CD4-positive, CD25-positive, alpha-beta regulatory T cell (primary cell): ENCODE measurements around the gene AFAP1L2. TPM values are rescaled to one million over a fixed set of nuclear protein-coding genes. Genes with fewer than 3 reads are reported as not detected.

Experiments
- ATAC-seq, 2 donors: fragments of 150-1000 bp; cut with Tn5 transposase; one replicate each; pipeline ENCODE4 v1.10.0; 2021; ENCODE audit warnings: low read depth in 2 of 2, moderate number of reproducible peaks in 2 of 2, moderate library complexity in 1 of 2
- DNase-seq, 3 donors: peaks; one replicate each; pipeline versions ENCODE4 v3.0.0 to v3.0.0-alpha.2; 2012 to 2022; ENCODE audit warnings: mixed read lengths in 1 of 3
- H3K27ac ChIP-seq: one replicate; pipeline ENCODE4 v1.7.0; 2013; ENCODE audit warnings: mild to moderate bottlenecking, low read length; ENCODE audit not compliant: insufficient read depth, poor library complexity, severe bottlenecking
- H3K27me3 ChIP-seq: one replicate; pipeline ENCODE4 v1.7.0; 2013; ENCODE audit warnings: low read length; ENCODE audit not compliant: control insufficient read depth, insufficient read depth
- H3K36me3 ChIP-seq: one replicate; pipeline ENCODE4 v1.7.0; 2013; ENCODE audit warnings: mild to moderate bottlenecking, low read length, moderate library complexity; ENCODE audit not compliant: control insufficient read depth, insufficient read depth
- H3K4me1 ChIP-seq: 2 replicates; pipeline ENCODE4 v1.7.0; 2013; ENCODE audit warnings: mild to moderate bottlenecking, low read length; ENCODE audit not compliant: insufficient read depth, control insufficient read depth, poor library complexity, severe bottlenecking
- H3K4me3 ChIP-seq: one replicate; pipeline ENCODE4 v1.7.0; 2013; ENCODE audit warnings: low read depth, mild to moderate bottlenecking, low read length, moderate library complexity
- H3K9me3 ChIP-seq, 2 experiments: 1 replicate in 1 of 2; 2 replicates in 1 of 2; pipeline ENCODE4 v1.7.0; 2013; ENCODE audit warnings: low read length in 2 of 2, mild to moderate bottlenecking in 1 of 2, moderate library complexity in 1 of 2; ENCODE audit not compliant: control insufficient read depth in 2 of 2
- H3K27ac Mint-ChIP-seq, 3 donors: one replicate each; pipeline ENCODE4 v1.8.0; 2020 to 2022; ENCODE audit warnings: mild to moderate bottlenecking in 3 of 3, mixed read lengths in 3 of 3, moderate library complexity in 2 of 3
- H3K27me3 Mint-ChIP-seq: one replicate; pipeline ENCODE4 v1.8.0; 2022; ENCODE audit warnings: mild to moderate bottlenecking, mixed read lengths
- H3K36me3 Mint-ChIP-seq: one replicate; pipeline ENCODE4 v1.8.0; 2020; ENCODE audit warnings: mixed read lengths
- H3K4me1 Mint-ChIP-seq, 4 donors: one replicate each; pipeline ENCODE4 v1.8.0; 2020 to 2022; ENCODE audit warnings: mixed read lengths in 4 of 4, mild to moderate bottlenecking in 1 of 4
- H3K4me3 Mint-ChIP-seq, 4 donors: one replicate each; pipeline ENCODE4 v1.8.0; 2020 to 2022; ENCODE audit warnings: mild to moderate bottlenecking in 4 of 4, mixed read lengths in 4 of 4, moderate library complexity in 3 of 4
- H3K9me3 Mint-ChIP-seq, 7 donors: one replicate each; pipeline ENCODE4 v1.8.0; 2020 to 2022; ENCODE audit warnings: mixed read lengths in 7 of 7, mild to moderate bottlenecking in 3 of 7, moderate library complexity in 2 of 7
- polyA plus RNA-seq, 4 donors: library from polyadenylated mRNA; unstranded; fragments of 300-500 nt; fragmentation: Illumina TruSeq; gene quantifications; one replicate each; pipeline ENCODE4 v1.2.3, GENCODE V29; 2021
- total RNA-seq: library from RNA; stranded (reverse); gene quantifications from one replicate; pipeline ENCODE4 v1.2.3, GENCODE V29; 2022

The AFAP1L2 gene
- total and polyA plus RNA-seq, 5 donors from 2014 or later = 1.1 to 4.6 (median 3.0) TPM

GRCh38 chr10:114384181-114384580 is 20.1 kb downstream of the AFAP1L2 start:
- Mint-ChIP-seq H3K27ac (no peak overlapping the region), H3K36me3 (no peaks in the 10 kb centered on the region), H3K4me1 (peaks cover 0 to 4% (median 0%) of the 10 kb centered on the region in 4 donors), H3K27me3 (peaks cover 13% of the 10 kb centered on the region), H3K9me3 (no peaks in the 10 kb centered on the region), H3K4me3 (no peak overlapping the region)
- Histone ChIP-seq H3K4me1 (no peaks in the 10 kb centered on the region), H3K27me3 (peaks cover 14% of the 10 kb centered on the region), H3K27ac (no peak overlapping the region), H3K36me3 (no peaks in the 10 kb centered on the region), H3K9me3 (no peaks in the 10 kb centered on the region), H3K4me3 (no peak overlapping the region)
- ATAC-seq (no peak), DNase-seq (no peak)

- ATAC-seq = no peak
- no peaks in the 10 kb centered on the region for H3K36me3 Mint-ChIP-seq
Measured at GRCh38 chr10:114380797-114381196, 23.5 kb downstream of the AFAP1L2 start.

GRCh38 chr10:114380060-114380459 is 24.2 kb downstream of the AFAP1L2 start:
- no peaks in the 10 kb centered on the region for H3K9me3 Mint-ChIP-seq
- Histone ChIP-seq H3K4me3 (no peak overlapping the region), H3K36me3 (no peaks in the 10 kb centered on the region), H3K27ac (no peak overlapping the region), H3K27me3 (peaks cover 14% of the 10 kb centered on the region), H3K9me3 (no peaks in the 10 kb centered on the region), H3K4me1 (no peaks in the 10 kb centered on the region)
- no peak overlapping the region for H3K4me3 Mint-ChIP-seq
- H3K36me3 Mint-ChIP-seq = no peaks in the 10 kb centered on the region
- no peaks in the 10 kb centered on the region for H3K4me1 Mint-ChIP-seq
- DNase-seq (no peak), ATAC-seq (no peak)
- no peak overlapping the region for H3K27ac Mint-ChIP-seq
- peaks cover 19% of the 10 kb centered on the region for H3K27me3 Mint-ChIP-seq

More at GRCh38 chr10:114380797-114381196, 23.5 kb downstream of the AFAP1L2 start:
- Mint-ChIP-seq H3K27ac (no peak overlapping the region), H3K9me3 (no peaks in the 10 kb centered on the region), H3K27me3 (peaks cover 19% of the 10 kb centered on the region), H3K4me1 (no peaks in the 10 kb centered on the region), H3K4me3 (no peak overlapping the region)
- no peaks in the 10 kb centered on the region for H3K9me3 ChIP-seq
- no peaks in the 10 kb centered on the region for H3K4me1 ChIP-seq
- no peak overlapping the region for H3K27ac ChIP-seq
- no peak overlapping the region for H3K4me3 ChIP-seq
- no peaks in the 10 kb centered on the region for H3K36me3 ChIP-seq
- peaks cover 14% of the 10 kb centered on the region for H3K27me3 ChIP-seq
- DNase-seq = no peak

- peaks cover 19% of the 10 kb centered on the region for H3K27me3 Mint-ChIP-seq
- no peak for ATAC-seq
Measured at GRCh38 chr10:114379631-114380041, 24.7 kb downstream of the AFAP1L2 start.

GRCh38 chr10:114376523-114376922 is 27.8 kb downstream of the AFAP1L2 start:
- no peaks in the 10 kb centered on the region for H3K9me3 Mint-ChIP-seq
- H3K4me1 Mint-ChIP-seq = no peaks in the 10 kb centered on the region
- H3K27ac ChIP-seq = no peak overlapping the region
- H3K4me3 Mint-ChIP-seq = no peak overlapping the region
- peaks cover 14% of the 10 kb centered on the region for H3K27me3 ChIP-seq
- H3K4me1 ChIP-seq = no peaks in the 10 kb centered on the region
- H3K9me3 ChIP-seq = no peaks in the 10 kb centered on the region
- no peak for DNase-seq
- no peak overlapping the region for H3K4me3 ChIP-seq
- H3K27ac Mint-ChIP-seq = no peak overlapping the region
- H3K36me3 Mint-ChIP-seq = no peaks in the 10 kb centered on the region
- H3K27me3 Mint-ChIP-seq = peaks cover 6% of the 10 kb centered on the region
- H3K36me3 ChIP-seq = no peaks in the 10 kb centered on the region
- no peak for ATAC-seq

More at GRCh38 chr10:114379631-114380041, 24.7 kb downstream of the AFAP1L2 start:
- Histone ChIP-seq H3K4me1 (no peaks in the 10 kb centered on the region), H3K4me3 (no peak overlapping the region), H3K27me3 (peaks cover 14% of the 10 kb centered on the region), H3K27ac (no peak overlapping the region), H3K36me3 (no peaks in the 10 kb centered on the region), H3K9me3 (no peaks in the 10 kb centered on the region)
- Mint-ChIP-seq H3K4me1 (no peaks in the 10 kb centered on the region), H3K4me3 (no peak overlapping the region), H3K9me3 (no peaks in the 10 kb centered on the region), H3K27ac (no peak overlapping the region), H3K36me3 (no peaks in the 10 kb centered on the region)
- no peak for DNase-seq

- no peaks in the 10 kb centered on the region for H3K36me3 Mint-ChIP-seq
- peaks cover 0 to 1% (median 0%) of the 10 kb centered on the region in 4 donors for H3K4me1 Mint-ChIP-seq
- H3K4me1 ChIP-seq = no peaks in the 10 kb centered on the region
- H3K27me3 Mint-ChIP-seq = peaks cover 11% of the 10 kb centered on the region
- no peak overlapping the region for H3K4me3 Mint-ChIP-seq
- H3K36me3 ChIP-seq = no peaks in the 10 kb centered on the region
- H3K4me3 ChIP-seq = no peak overlapping the region
- H3K27ac ChIP-seq = no peak overlapping the region
- no peak for DNase-seq
- no peak for ATAC-seq
- no peaks in the 10 kb centered on the region for H3K9me3 ChIP-seq
- no peaks in the 10 kb centered on the region for H3K9me3 Mint-ChIP-seq
- no peak overlapping the region for H3K27ac Mint-ChIP-seq
- peaks cover 5% of the 10 kb centered on the region for H3K27me3 ChIP-seq
Measured at GRCh38 chr10:114375047-114375446, 29.3 kb downstream of the AFAP1L2 start.

- peaks cover 11% of the 10 kb centered on the region for H3K27me3 Mint-ChIP-seq
- no peaks in the 10 kb centered on the region for H3K4me1 ChIP-seq
- H3K27ac Mint-ChIP-seq = no peak overlapping the region
- ATAC-seq (no peak), DNase-seq (no peak)
- H3K36me3 ChIP-seq = no peaks in the 10 kb centered on the region
- no peak overlapping the region for H3K4me3 Mint-ChIP-seq
- no peaks in the 10 kb centered on the region for H3K9me3 Mint-ChIP-seq
- no peak overlapping the region for H3K27ac ChIP-seq
- no peaks in the 10 kb centered on the region for H3K27me3 ChIP-seq
- H3K4me3 ChIP-seq = no peak overlapping the region
- H3K4me1 Mint-ChIP-seq = peaks cover 0 to 7% (median 2%) of the 10 kb centered on the region in 4 donors
- no peaks in the 10 kb centered on the region for H3K36me3 Mint-ChIP-seq
- H3K9me3 ChIP-seq = no peaks in the 10 kb centered on the region
Measured at GRCh38 chr10:114374053-114374791, 30.1 kb downstream of the AFAP1L2 start.

- Histone ChIP-seq H3K4me1 (no peaks in the 10 kb centered on the region), H3K27me3 (no peaks in the 10 kb centered on the region), H3K27ac (no peak overlapping the region), H3K4me3 (no peak overlapping the region), H3K9me3 (no peaks in the 10 kb centered on the region), H3K36me3 (no peaks in the 10 kb centered on the region)
- ATAC-seq (no peak), DNase-seq (no peak)
- no peaks in the 10 kb centered on the region for H3K9me3 Mint-ChIP-seq
- no peak overlapping the region for H3K27ac Mint-ChIP-seq
- H3K4me3 Mint-ChIP-seq = no peak overlapping the region
- peaks cover 0 to 7% (median 2%) of the 10 kb centered on the region in 4 donors for H3K4me1 Mint-ChIP-seq
- H3K36me3 Mint-ChIP-seq = no peaks in the 10 kb centered on the region
- H3K27me3 Mint-ChIP-seq = peaks cover 7% of the 10 kb centered on the region
Measured at GRCh38 chr10:114373631-114374030, 30.7 kb downstream of the AFAP1L2 start.
